Kidney (tissue), 14 donors: Measurements from ENCODE around the gene LAMA5. TPM values are rescaled to one million over a fixed set of nuclear protein-coding genes. Genes with fewer than 3 reads are reported as not detected.
A peak's percentile ranks its signal among the peaks of the same experiment; 100 is the strongest.

Experiments
- DNase-seq, 5 donors: peaks; one replicate each; pipeline ENCODE4 v3.0.0-alpha.2; 2013 to 2020
- FAIRE-seq: peaks from 2 replicates; lab custom pipeline; 2012; peaks lifted over from hg19 to GRCh38; lab: Jason Lieb, UNC
- H3K27ac ChIP-seq, 2 donors: one replicate each; pipeline ENCODE4 v1.7.0; 2013; ENCODE audit warnings: low read depth in 2 of 2, low read length in 2 of 2, inconsistent platforms in 1 of 2
- H3K27me3 ChIP-seq: one replicate; pipeline ENCODE4 v1.7.1; 2013; ENCODE audit warnings: low read length, inconsistent platforms; ENCODE audit not compliant: control insufficient read depth, insufficient read depth
- H3K36me3 ChIP-seq, 3 donors: one replicate each; pipeline versions ENCODE4 v1.7.0 to v1.7.1; 2013; ENCODE audit warnings: low read length in 3 of 3, control low read depth in 1 of 3, inconsistent platforms in 1 of 3; ENCODE audit not compliant: insufficient read depth in 3 of 3, control insufficient read depth in 2 of 3
- H3K4me1 ChIP-seq, 3 donors: one replicate each; pipeline versions ENCODE4 v1.7.0 to v1.7.1; 2013; ENCODE audit warnings: low read length in 3 of 3, inconsistent platforms in 1 of 3, low read depth in 1 of 3; ENCODE audit not compliant: control insufficient read depth in 2 of 3, insufficient read depth in 2 of 3
- H3K4me3 ChIP-seq, 3 donors: one replicate each; pipeline versions ENCODE4 v1.7.0 to v1.8.1; 2013; ENCODE audit warnings: low read length in 3 of 3, control low read depth in 1 of 3, inconsistent platforms in 1 of 3
- H3K9ac ChIP-seq, 3 donors: one replicate each; pipeline versions ENCODE4 v1.7.0 to v1.7.1; 2013; ENCODE audit warnings: low read length in 3 of 3, control low read depth in 1 of 3, inconsistent platforms in 1 of 3
- H3K9me3 ChIP-seq, 3 donors: one replicate each; pipeline versions ENCODE4 v1.7.0 to v1.7.1; 2013; ENCODE audit warnings: low read length in 3 of 3, control low read depth in 1 of 3, inconsistent platforms in 1 of 3; ENCODE audit not compliant: control insufficient read depth in 2 of 3, insufficient read depth in 1 of 3
- intact Hi-C: fragments of 100-400 bp; cut with DNase I; formaldehyde crosslinking; loops from one replicate; pipeline ENCODE4 v1.11.1; 2022
- polyA plus RNA-seq: library from polyadenylated mRNA; stranded (reverse); fragments of 350-450 nt; fragmentation: Illumina TruSeq; extraction: RNeasy Lipid Tissue Mini Kit (QIAGEN cat#74804); gene quantifications from one replicate; pipeline ENCODE4 v1.2.3, GENCODE V29; 2014; ENCODE audit warnings: low read depth, low replicate concordance; ENCODE audit not compliant: insufficient read depth
- total RNA-seq: library from RNA; stranded (reverse); fragmentation: NEBNext Ultra II Directional; extraction: Animal tissue kit (Norgen Biotek cat#: 25700); gene quantifications from one replicate; pipeline ENCODE4 v1.2.1, GENCODE V29; 2021
- TF ChIP-seq, protein P1 (sequence below): IDR thresholded peaks from 3 replicates; pipeline ENCODE4 v1.5.1; 2012; ENCODE audit warnings: mild to moderate bottlenecking, moderate library complexity, borderline replicate concordance; ENCODE audit not compliant: insufficient read depth; ENCODE audit errors: extremely low read depth
- donor health status: control.
- donor health status: control.
- donor health status: control.
- donor health status: control.
- donor health status: control.
- donor health status: DM: yes; HTN: yes; CAD: no.
- donor health status: Normal renal cell carcinoma (clear cell type).

The LAMA5 gene
- total and polyA plus RNA-seq, 2 donors from 2014 or later, result 94.0 to 342 TPM

GRCh38 chr20:62360854-62361798 lies 6.0 kb downstream of the LAMA5 start:
- TF ChIP-seq, protein P1, sequence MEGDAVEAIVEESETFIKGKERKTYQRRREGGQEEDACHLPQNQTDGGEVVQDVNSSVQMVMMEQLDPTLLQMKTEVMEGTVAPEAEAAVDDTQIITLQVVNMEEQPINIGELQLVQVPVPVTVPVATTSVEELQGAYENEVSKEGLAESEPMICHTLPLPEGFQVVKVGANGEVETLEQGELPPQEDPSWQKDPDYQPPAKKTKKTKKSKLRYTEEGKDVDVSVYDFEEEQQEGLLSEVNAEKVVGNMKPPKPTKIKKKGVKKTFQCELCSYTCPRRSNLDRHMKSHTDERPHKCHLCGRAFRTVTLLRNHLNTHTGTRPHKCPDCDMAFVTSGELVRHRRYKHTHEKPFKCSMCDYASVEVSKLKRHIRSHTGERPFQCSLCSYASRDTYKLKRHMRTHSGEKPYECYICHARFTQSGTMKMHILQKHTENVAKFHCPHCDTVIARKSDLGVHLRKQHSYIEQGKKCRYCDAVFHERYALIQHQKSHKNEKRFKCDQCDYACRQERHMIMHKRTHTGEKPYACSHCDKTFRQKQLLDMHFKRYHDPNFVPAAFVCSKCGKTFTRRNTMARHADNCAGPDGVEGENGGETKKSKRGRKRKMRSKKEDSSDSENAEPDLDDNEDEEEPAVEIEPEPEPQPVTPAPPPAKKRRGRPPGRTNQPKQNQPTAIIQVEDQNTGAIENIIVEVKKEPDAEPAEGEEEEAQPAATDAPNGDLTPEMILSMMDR, result no peak
- Histone ChIP-seq H3K27ac (peak overlapping the region; percentile 53 to 74), H3K4me1 (peaks cover 0 to 80% (median 42%) of the 10 kb centered on the region in 3 donors), H3K4me3 (no peak overlapping the region), H3K27me3 (no peaks in the 10 kb centered on the region), H3K9ac (peak overlapping the region in 1 of 3 donors; percentile 40), H3K9me3 (no peaks in the 10 kb centered on the region), H3K36me3 (no peaks in the 10 kb centered on the region)
- intact Hi-C loops, result no loop called here
- DNase-seq (peak in 3 of 5 donors; percentile 29 to 86 (median 64)), FAIRE-seq (no peak)

- no peak for FAIRE-seq
- Histone ChIP-seq H3K4me3 (no peak overlapping the region), H3K9me3 (no peaks in the 10 kb centered on the region), H3K27ac (peak overlapping the region; percentile 89 to 91), H3K4me1 (peaks cover 0 to 82% (median 48%) of the 10 kb centered on the region in 3 donors), H3K27me3 (no peaks in the 10 kb centered on the region), H3K36me3 (no peaks in the 10 kb centered on the region), H3K9ac (no peak overlapping the region)
- intact Hi-C loops, result no loop called here
- DNase-seq, result peak in 4 of 5 donors; percentile 18 to 89 (median 58)
- TF ChIP-seq, protein P1, result no peak
Observed at GRCh38 chr20:62359491-62360121, 7.5 kb downstream of the LAMA5 start.

- peak; percentile 54 to 83 (median 73) for DNase-seq
- FAIRE-seq, result no peak
- Histone ChIP-seq H3K27me3 (no peaks in the 10 kb centered on the region), H3K36me3 (no peaks in the 10 kb centered on the region), H3K4me1 (peaks cover 0 to 78% (median 45%) of the 10 kb centered on the region in 3 donors), H3K9me3 (no peaks in the 10 kb centered on the region), H3K4me3 (no peak overlapping the region), H3K27ac (peak overlapping the region; percentile 89 to 91), H3K9ac (peak overlapping the region in 1 of 3 donors; percentile 55)
- TF ChIP-seq, protein P1, result no peak
- intact Hi-C loops, result no loop called here
Observed at GRCh38 chr20:62359043-62359490, 8.0 kb downstream of the LAMA5 start.
